Right lung (tissue), 10 donors: ENCODE measurements around the gene KIAA0319L. TPM values are rescaled to one million over a fixed set of nuclear protein-coding genes. Genes with fewer than 3 reads are reported as not detected.
A peak's percentile ranks its signal among the peaks of the same experiment; 100 is the strongest.

Experiments
- DNase-seq, 2 donors: peaks; one replicate each; pipeline ENCODE4 v3.0.0-alpha.2; 2013
- long read RNA-seq, 8 donors: transcript quantifications; one replicate each; lab custom pipeline, GENCODE V29; 2026
- polyA plus RNA-seq, 5 donors: library from polyadenylated mRNA; unstranded; fragments of 120-200 nt; gene quantifications; one replicate each; pipeline versions ENCODE4 v1.2.1 to v1.2.3, GENCODE V29; 2013; ENCODE audit warnings: inconsistent platforms in 1 of 5, low replicate concordance in 1 of 5; ENCODE audit not compliant: insufficient read length in 5 of 5, insufficient read depth in 1 of 5

Gene KIAA0319L
- 100 to 1,000 TPM in 1 of 5 donors, 10 to 100 TPM in 4; 68.7 to 103 (median 88.2) TPM for polyA plus RNA-seq
- long read RNA-seq, donor 1, full-length matches to known transcripts: 5 of 10 reads
- long read RNA-seq, donor 1, partial matches to known transcripts: 5 of 10 reads
- long read RNA-seq, donor 1, other reads (novel, unspliced or antisense): 0 of 10 reads
- long read RNA-seq, donor 2, partial matches to known transcripts: 5 of 5 reads
- long read RNA-seq, donor 2, other reads (novel, unspliced or antisense): 0 of 5 reads
- long read RNA-seq, donor 3, full-length matches to known transcripts: 6 of 13 reads
- long read RNA-seq, donor 3, partial matches to known transcripts: 7 of 13 reads
- long read RNA-seq, donor 3, other reads (novel, unspliced or antisense): 0 of 13 reads
- long read RNA-seq, donor 4, partial matches to known transcripts: 0 of 1 reads
- long read RNA-seq, donor 4, other reads (novel, unspliced or antisense): 0 of 1 reads
- long read RNA-seq, donor 5, full-length matches to known transcripts: 4 of 24 reads
- long read RNA-seq, donor 5, partial matches to known transcripts: 20 of 24 reads
- long read RNA-seq, donor 5, other reads (novel, unspliced or antisense): 0 of 24 reads
- long read RNA-seq, donor 6, full-length matches to known transcripts: 5 of 11 reads
- long read RNA-seq, donor 6, partial matches to known transcripts: 6 of 11 reads
- long read RNA-seq, donor 6, other reads (novel, unspliced or antisense): 0 of 11 reads
- long read RNA-seq, donor 7, full-length matches to known transcripts: 5 of 18 reads
- long read RNA-seq, donor 7, partial matches to known transcripts: 13 of 18 reads
- long read RNA-seq, donor 7, other reads (novel, unspliced or antisense): 0 of 18 reads
- long read RNA-seq, donor 8, full-length matches to known transcripts: 3 of 3 reads
- long read RNA-seq, donor 8, partial matches to known transcripts: 0 of 3 reads
- long read RNA-seq, donor 8, other reads (novel, unspliced or antisense): 0 of 3 reads

- peak in 1 of 2 donors; percentile 97 for DNase-seq
Measured at GRCh38 chr1:35557118-35557610, at the start of gene KIAA0319L. Gene KIAA0319L, minus strand, starts transcription at chr1:35557403. Its CDS starts 2,912 bp downstream, at chr1:35554491.

GRCh38 chr1:35605867-35606182 is 48.6 kb upstream of the KIAA0319L start:
- DNase-seq: no peak

DNA sequence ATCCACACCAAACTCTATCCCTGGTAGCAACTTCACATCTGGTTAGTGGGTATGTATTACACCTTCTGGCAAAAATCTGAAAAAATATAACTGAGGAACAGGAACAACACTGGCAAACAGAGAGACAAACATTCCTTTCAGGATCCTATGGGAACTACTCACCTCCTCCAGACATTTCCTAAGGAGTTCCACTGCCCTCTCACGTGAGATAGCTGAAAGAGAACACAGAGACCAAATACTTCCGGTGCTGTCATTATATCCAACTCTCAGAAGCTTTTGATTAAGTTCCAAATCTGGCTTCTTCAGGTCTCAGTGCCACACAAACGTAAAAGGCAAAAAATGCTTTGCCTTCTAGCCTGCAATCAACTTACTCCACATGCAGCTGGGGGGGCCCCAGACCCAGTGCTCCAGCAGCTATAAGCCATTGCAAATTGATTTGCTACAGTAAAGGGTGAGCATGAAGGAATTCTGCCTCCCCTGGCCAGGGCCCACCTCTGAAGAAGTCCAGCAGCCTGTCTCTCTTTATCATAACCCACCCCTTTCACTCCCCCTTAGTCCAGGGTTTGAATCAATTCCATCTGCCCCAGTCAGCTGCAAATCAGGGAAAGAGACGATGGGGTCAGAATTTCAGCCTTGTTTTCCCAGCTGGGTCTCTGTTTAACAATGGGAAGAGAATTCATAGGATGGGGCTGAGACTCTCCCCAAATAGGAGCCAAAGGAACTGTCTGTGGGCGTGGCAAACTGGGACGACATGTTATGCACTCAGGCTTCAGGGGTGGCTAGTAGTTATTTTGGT is 48.1 kb upstream of the KIAA0319L start:
- DNase-seq: no peak

- no peak for DNase-seq
Measured at GRCh38 chr1:35603941-35604340, 46.7 kb upstream of the KIAA0319L start.

GRCh38 chr1:35603468-35603867 is 46.3 kb upstream of the KIAA0319L start:
- no peak for DNase-seq

DNA sequence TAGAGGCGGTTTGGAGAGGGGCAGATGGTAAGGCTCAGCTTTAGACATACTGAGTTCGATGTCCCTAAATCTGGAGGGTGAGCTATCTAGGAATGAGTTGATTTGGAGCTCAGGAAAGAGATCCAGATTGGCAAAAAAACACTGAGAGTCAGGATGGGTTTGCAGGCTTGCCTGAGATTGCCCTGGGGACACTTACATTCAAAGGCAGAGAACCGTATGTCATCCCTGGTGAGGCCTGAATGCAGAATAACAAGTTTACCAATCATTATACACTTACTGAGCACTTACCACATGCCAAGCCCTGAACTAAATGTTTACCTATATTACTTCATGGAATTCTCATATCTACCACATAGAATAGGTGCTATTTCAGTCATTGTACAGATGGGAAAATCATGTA is 43.4 kb upstream of the KIAA0319L start:
- no peak for DNase-seq

DNA sequence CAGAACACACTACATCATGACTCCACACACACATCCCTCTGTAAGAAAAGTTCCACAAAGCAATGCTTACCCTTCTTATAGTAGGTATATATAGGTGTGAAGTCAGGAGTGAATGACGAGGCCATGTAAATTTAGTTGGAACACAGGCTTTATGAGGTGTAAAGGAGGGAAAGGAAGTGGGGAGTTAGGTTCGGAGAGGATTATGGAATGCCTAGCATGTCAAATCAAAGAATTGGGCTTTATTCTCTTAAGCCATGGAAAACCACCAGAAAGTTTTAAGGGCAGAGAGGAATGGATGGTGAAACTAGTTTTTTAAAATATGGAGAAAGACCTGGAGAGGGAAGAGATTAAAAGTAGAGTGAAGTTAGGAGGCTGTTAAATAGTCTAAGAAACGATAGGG is 42.2 kb upstream of the KIAA0319L start:
- no peak for DNase-seq

DNA sequence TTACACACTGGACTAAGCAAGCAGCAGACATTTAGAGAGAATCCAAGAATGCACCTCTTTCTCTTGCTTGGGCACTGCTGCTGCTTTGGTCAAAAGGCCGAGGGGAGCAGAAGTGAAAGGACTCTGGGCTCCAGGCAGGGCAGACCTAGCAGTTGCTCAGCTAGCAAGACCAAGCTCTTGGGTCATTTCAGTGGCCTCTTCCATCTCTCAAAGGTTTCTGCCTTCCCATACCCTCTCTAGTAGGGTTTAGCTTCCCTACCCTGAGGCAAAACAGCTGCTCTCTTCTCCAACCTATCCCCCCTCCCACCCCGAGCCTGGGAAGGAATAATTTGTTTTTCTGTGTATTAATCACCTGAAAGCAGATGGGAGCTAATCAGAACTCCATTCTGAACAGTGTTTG is 41.7 kb upstream of the KIAA0319L start:
- DNase-seq: no peak

GRCh38 chr1:35597870-35598269 is 40.7 kb upstream of the KIAA0319L start:
- DNase-seq: no peak

- DNase-seq: no peak
Measured at GRCh38 chr1:35595684-35596083, 38.5 kb upstream of the KIAA0319L start.

DNA sequence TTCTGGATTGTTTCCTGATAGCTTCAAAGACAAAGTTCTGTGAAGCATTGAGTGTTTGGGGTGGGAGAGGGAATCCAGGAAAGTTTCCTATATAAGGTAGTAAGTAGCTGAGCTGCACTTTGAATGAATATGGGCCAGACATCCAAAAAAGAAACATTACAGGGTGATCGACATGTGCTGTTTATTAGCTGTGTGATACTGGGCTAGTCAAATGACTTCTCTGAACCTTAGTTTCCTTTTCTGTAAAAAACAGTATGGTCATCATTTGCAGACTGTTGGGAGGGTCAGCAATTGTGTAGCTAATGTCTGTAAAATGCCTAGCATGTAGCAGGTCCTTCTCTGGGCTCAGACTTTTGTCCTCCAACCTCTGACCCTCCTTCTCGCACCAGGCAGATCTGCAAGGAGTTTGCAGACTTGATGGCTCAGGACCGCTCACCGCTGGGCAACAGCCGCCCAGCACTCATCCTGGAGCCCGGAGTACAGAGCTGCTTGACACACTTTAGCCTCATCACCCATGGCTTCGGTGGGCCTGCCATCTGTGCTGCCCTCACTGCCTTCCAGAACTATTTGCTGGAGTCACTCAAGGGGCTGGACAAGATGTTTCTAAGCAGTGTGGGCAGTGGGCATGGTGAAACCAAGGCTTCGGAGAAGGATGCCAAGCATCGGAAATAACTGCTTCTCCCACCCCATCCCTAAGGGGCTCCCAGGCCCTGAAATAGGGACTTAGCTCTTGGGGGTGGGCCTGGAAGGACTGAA is 37.0 kb upstream of the KIAA0319L start:
- no peak for DNase-seq

DNA sequence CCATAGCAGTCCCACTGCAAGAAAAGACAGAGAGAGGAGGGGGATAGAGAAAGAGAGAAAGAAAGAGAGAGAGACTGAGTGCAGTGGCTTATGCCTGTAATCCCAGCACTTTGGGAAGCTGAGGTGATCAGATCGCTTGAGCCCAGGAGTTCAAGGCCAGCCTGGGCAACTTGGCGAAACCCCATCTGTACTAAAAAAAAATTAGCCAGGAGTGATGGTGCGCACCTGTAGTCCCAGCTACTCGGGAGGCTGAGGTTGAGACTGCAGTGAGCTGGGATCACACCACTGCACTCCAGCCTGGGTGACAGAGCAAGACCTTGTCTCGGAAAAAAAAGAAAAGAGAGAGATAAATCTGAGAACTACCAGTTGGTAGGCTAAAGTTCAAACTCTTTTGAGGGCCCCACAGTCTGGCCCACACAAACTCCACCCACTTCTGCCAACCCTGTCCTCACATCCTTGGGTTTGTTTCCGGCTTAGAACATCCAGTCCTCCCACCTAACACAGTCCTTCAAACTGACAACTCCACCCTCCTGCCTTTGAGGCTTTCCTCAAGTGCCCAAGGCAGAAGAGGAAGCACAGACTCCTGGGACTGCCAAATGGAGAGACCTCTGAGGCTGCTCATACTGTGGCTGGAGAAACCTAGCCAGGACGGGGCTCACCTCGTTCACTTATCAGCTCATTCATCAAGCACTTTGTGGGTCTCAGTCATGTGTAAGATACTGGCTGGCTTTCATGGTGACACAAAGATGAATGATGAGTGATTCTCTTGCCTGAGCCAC is 36.0 kb upstream of the KIAA0319L start:
- no peak for DNase-seq

GRCh38 chr1:35591211-35591610 is 34.0 kb upstream of the KIAA0319L start:
- DNase-seq: no peak

GRCh38 chr1:35590476-35591040 is 33.4 kb upstream of the KIAA0319L start:
- no peak for DNase-seq

GRCh38 chr1:35589516-35590427 is 32.6 kb upstream of the KIAA0319L start:
- DNase-seq: no peak

- no peak for DNase-seq
Measured at GRCh38 chr1:35588197-35588910, 31.2 kb upstream of the KIAA0319L start.

DNA sequence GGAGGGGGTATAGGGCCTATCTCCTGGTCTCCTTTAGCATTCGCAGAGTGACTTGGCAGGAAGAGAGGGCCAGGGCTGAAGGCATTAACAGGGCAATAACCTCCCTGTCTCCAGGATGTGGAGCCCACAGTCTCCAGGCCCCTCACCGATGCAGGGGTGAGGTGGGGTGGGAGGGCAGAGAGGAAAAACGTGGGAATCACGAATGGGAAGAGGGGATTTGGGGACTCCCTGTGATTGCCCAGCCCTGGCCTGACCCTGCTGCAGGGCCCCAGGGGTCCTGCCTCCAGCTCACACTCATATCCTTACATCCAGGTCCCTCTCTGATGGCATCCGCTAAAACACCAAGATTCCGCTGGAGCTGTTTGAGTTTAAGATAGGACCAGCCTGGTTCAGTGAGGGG is 30.5 kb upstream of the KIAA0319L start:
- DNase-seq: no peak

GRCh38 chr1:35586808-35587207 is 29.6 kb upstream of the KIAA0319L start:
- DNase-seq: no peak
